H1 (cell line): ENCODE data around the gene FTSJ3. TPM values are rescaled to one million over a fixed set of nuclear protein-coding genes. Genes with fewer than 3 reads are reported as not detected.

Source experiments
- CTCF ChIA-PET: fragments of 300-600 bp; sonication (Branson Sonifier 250); formaldehyde crosslinking; loops from one replicate; lab custom pipeline; 2021; ENCODE audit not compliant: partially characterized antibody; lab: Charles Lee
- POLR2A ChIA-PET: fragments of 300-600 bp; sonication (Branson Sonifier 250); formaldehyde crosslinking; loops from one replicate; lab custom pipeline; 2021; ENCODE audit warnings: inconsistent platforms; ENCODE audit not compliant: partially characterized antibody; lab: Charles Lee
- DNase-seq, 2 experiments: peaks; one replicate each; pipeline versions ENCODE4 v3.0.0 to v3.0.0-alpha.2; 2010 to 2022; ENCODE audit warnings: low spot score in 2 of 2, low read depth in 1 of 2, mixed read lengths in 1 of 2
- FAIRE-seq: peaks from 2 replicates; lab custom pipeline; 2011; peaks lifted over from hg19 to GRCh38; lab: Jason Lieb, UNC
- H2AFZ ChIP-seq: 2 replicates; pipeline ENCODE4 v1.8.1; 2012; ENCODE audit warnings: low read length, inconsistent platforms
- H2AK5ac ChIP-seq: 2 replicates; pipeline ENCODE4 v1.6.1; 2013; ENCODE audit warnings: low read depth, low read length
- H2BK120ac ChIP-seq: replicated peaks from 2 replicates; pipeline ENCODE3; 2013; ENCODE audit warnings: low read depth, low read length, inconsistent platforms
- H2BK12ac ChIP-seq: 2 replicates; pipeline ENCODE4 v1.6.1; 2013; ENCODE audit warnings: low read depth, low read length
- H2BK15ac ChIP-seq: 2 replicates; pipeline ENCODE4 v1.6.1; 2013; ENCODE audit warnings: low read length
- H2BK20ac ChIP-seq: 2 replicates; pipeline ENCODE4 v1.6.1; 2013; ENCODE audit warnings: low read length
- H2BK5ac ChIP-seq: 2 replicates; pipeline ENCODE4 v1.6.1; 2013; ENCODE audit warnings: low read depth, low read length
- H3K14ac ChIP-seq: 2 replicates; pipeline ENCODE4 v1.6.1; 2013; ENCODE audit warnings: inconsistent platforms; ENCODE audit not compliant: insufficient read length
- H3K18ac ChIP-seq: 2 replicates; pipeline ENCODE4 v1.6.1; 2013; ENCODE audit warnings: low read length; ENCODE audit errors: extremely low read depth
- H3K23ac ChIP-seq: 2 replicates; pipeline ENCODE4 v1.6.1; 2013; ENCODE audit warnings: inconsistent platforms; ENCODE audit not compliant: insufficient read length
- H3K23me2 ChIP-seq: 2 replicates; pipeline ENCODE4 v1.6.1; 2013; ENCODE audit warnings: low read depth, low read length
- H3K27ac ChIP-seq: 2 replicates; pipeline ENCODE4 v1.6.1; 2011; ENCODE audit warnings: low read depth, low read length, inconsistent platforms
- H3K27me3 ChIP-seq, 4 experiments: replicated peaks in 1 of 4; 1 replicate in 1 of 4; 2 replicates in 3 of 4; pipeline versions ENCODE4 v1.6.1 to v1.8.1; 2011 to 2013; ENCODE audit warnings: low read length in 3 of 4, mild to moderate bottlenecking in 3 of 4, inconsistent platforms in 2 of 4, mixed read lengths in 2 of 4, moderate library complexity in 1 of 4; ENCODE audit not compliant: control insufficient read depth in 3 of 4, insufficient read depth in 3 of 4; ENCODE audit errors: extremely low read depth in 1 of 4
- H3K36me3 ChIP-seq, 4 experiments: 2 replicates each; pipeline versions ENCODE4 v1.6.1 to v1.8.1; 2011 to 2013; ENCODE audit warnings: mild to moderate bottlenecking in 4 of 4, low read length in 3 of 4, moderate library complexity in 2 of 4, control low read depth in 1 of 4, inconsistent platforms in 1 of 4; ENCODE audit not compliant: insufficient read depth in 4 of 4, control insufficient read depth in 2 of 4
- H3K4ac ChIP-seq: replicated peaks from 2 replicates; pipeline ENCODE3; 2013; ENCODE audit warnings: low read length, low read depth, mixed read lengths, inconsistent platforms; ENCODE audit not compliant: insufficient read length
- H3K4me1 ChIP-seq, 4 experiments: replicated peaks in 1 of 4; 1 replicate in 1 of 4; 2 replicates in 3 of 4; pipeline versions ENCODE4 v1.6.1 to v1.8.1; 2011 to 2013; ENCODE audit warnings: low read length in 3 of 4, inconsistent platforms in 2 of 4, mixed read lengths in 1 of 4; ENCODE audit not compliant: insufficient read depth in 4 of 4, control insufficient read depth in 3 of 4
- H3K4me2 ChIP-seq, 2 experiments: 2 replicates each; pipeline versions ENCODE4 v1.6.1 to v1.8.1; 2011 to 2013; ENCODE audit warnings: low read depth in 2 of 2, low read length in 2 of 2, control low read depth in 1 of 2, inconsistent platforms in 1 of 2, mild to moderate bottlenecking in 1 of 2; ENCODE audit not compliant: insufficient read depth in 1 of 2
- H3K4me3 ChIP-seq, 4 experiments: fragments of 200-600, 300-600 bp in 1 of 4; sonication (generic), shearing (Covaris generic), sonication (Bioruptor Twin) in 1 of 4; 2 replicates each; pipeline versions ENCODE4 v1.5.1 to v1.8.1; 2011 to 2016; ENCODE audit warnings: low read length in 4 of 4, low read depth in 3 of 4, control low read depth in 2 of 4, inconsistent platforms in 2 of 4, mild to moderate bottlenecking in 2 of 4, mixed read lengths in 1 of 4, moderate library complexity in 1 of 4; ENCODE audit not compliant: insufficient read depth in 2 of 4; ENCODE audit errors: extremely low read depth in 1 of 4
- H3K56ac ChIP-seq: replicated peaks from 2 replicates; pipeline ENCODE3; 2013; ENCODE audit warnings: low read depth, mild to moderate bottlenecking, mixed read lengths, low read length, inconsistent platforms; ENCODE audit not compliant: insufficient read length
- H3K79me1 ChIP-seq: 2 replicates; pipeline ENCODE4 v1.6.1; 2013; ENCODE audit warnings: low read depth, low read length, control low read depth
- H3K79me2 ChIP-seq, 2 experiments: 2 replicates each; pipeline versions ENCODE4 v1.6.1 to v1.8.1; 2012 to 2013; ENCODE audit warnings: low read length in 2 of 2, mild to moderate bottlenecking in 2 of 2, inconsistent platforms in 1 of 2; ENCODE audit not compliant: insufficient read depth in 2 of 2, control insufficient read depth in 1 of 2
- H3K9ac ChIP-seq, 4 experiments: replicated peaks in 1 of 4; 1 replicate in 1 of 4; 2 replicates in 3 of 4; pipeline versions ENCODE4 v1.6.1 to v1.8.1; 2011 to 2013; ENCODE audit warnings: low read depth in 3 of 4, low read length in 3 of 4, control low read depth in 2 of 4, mild to moderate bottlenecking in 2 of 4, moderate library complexity in 2 of 4, inconsistent platforms in 1 of 4; ENCODE audit errors: extremely low read depth in 1 of 4
- H3K9me3 ChIP-seq, 2 experiments: 2 replicates each; pipeline versions ENCODE4 v1.6.1 to v1.8.1; 2012 to 2013; ENCODE audit warnings: mild to moderate bottlenecking in 2 of 2, moderate library complexity in 2 of 2, control low read depth in 1 of 2, inconsistent platforms in 1 of 2, low read depth in 1 of 2, low read length in 1 of 2, mixed read lengths in 1 of 2; ENCODE audit not compliant: insufficient read depth in 2 of 2
- H4K20me1 ChIP-seq, 2 experiments: replicated peaks in 1 of 2; 2 replicates each; pipeline versions ENCODE3 to v1.8.1; 2011 to 2013; ENCODE audit warnings: inconsistent platforms in 2 of 2, low read length in 2 of 2, mild to moderate bottlenecking in 1 of 2; ENCODE audit not compliant: insufficient read depth in 2 of 2, control insufficient read depth in 1 of 2
- H4K5ac ChIP-seq: 2 replicates; pipeline ENCODE4 v1.6.1; 2013; ENCODE audit warnings: low read length, low read depth, mixed read lengths, inconsistent platforms; ENCODE audit not compliant: insufficient read length
- H4K8ac ChIP-seq: 2 replicates; pipeline ENCODE4 v1.8.0; 2013; ENCODE audit warnings: mild to moderate bottlenecking, moderate library complexity, low read length, inconsistent platforms; ENCODE audit not compliant: insufficient read depth; ENCODE audit errors: extremely low read depth
- H4K91ac ChIP-seq: replicated peaks from 2 replicates; pipeline ENCODE3; 2013; ENCODE audit warnings: low read length, mixed read lengths, inconsistent platforms; ENCODE audit not compliant: insufficient read length
- CHD2 ChIP-seq: IDR thresholded peaks from 2 replicates; pipeline ENCODE4 v1.6.1; 2012; ENCODE audit warnings: low read length, improper control_type of control experiment
- SRF ChIP-seq: IDR thresholded peaks from 2 replicates; pipeline ENCODE4 v1.6.1; 2011; ENCODE audit warnings: mild to moderate bottlenecking, low read depth, low read length, moderate library complexity
- WGBS, 2 experiments: shearing (Covaris generic) in 1 of 2; methylation state at CpG; one replicate each; pipeline versions ENCODE4 v1.1.6 to v1.1.7; 2013 to 2015; ENCODE audit warnings: low lambda C conversion rate in 2 of 2, mixed read lengths in 2 of 2, inconsistent platforms in 1 of 2, low coverage in 1 of 2, missing lambda C conversion rate in 1 of 2; ENCODE audit not compliant: insufficient replicate concordance in 2 of 2, insufficient coverage in 1 of 2, insufficient read length in 1 of 2; ENCODE audit errors: extremely low coverage in 1 of 2, missing lambda C conversion rate in 1 of 2; 5-methylcytosine and 5-hydroxymethylcytosine counted together
- polyA plus RNA-seq, 7 experiments: library from polyadenylated mRNA; depleted of rRNA in 3 of 7; stranded (reverse) in 5 of 7; unstranded in 2 of 7; fragments of >200 nt in 5 of 7; fragments of 200-250 nt in 2 of 7; gene quantifications; 1 replicate in 5 of 7; 2 replicates in 1 of 7; 4 replicates in 1 of 7; pipeline versions ENCODE4 v1.2.1 to v1.2.3, GENCODE V29; 2011 to 2013; ENCODE audit warnings: missing spikeins in 2 of 7, mixed read lengths in 2 of 7
- total RNA-seq: library from RNA; stranded (reverse); fragmentation: NEBNext Ultra II Directional; extraction: Animal tissue kit (Norgen Biotek cat#: 25700); gene quantifications from 2 replicates; pipeline ENCODE4 v1.2.1, GENCODE V29; 2021

Gene FTSJ3
- total and polyA plus RNA-seq, 2 of the 8 experiments (the other 6 are each of a cell fraction or from before 2014, with no cell fraction given) = 42.7 to 77.2 TPM

GRCh38 chr17:63821804-63822203, 5.7 kb downstream of the FTSJ3 start:
- Histone ChIP-seq H3K23ac (no peak overlapping the region), H2BK20ac (no peak overlapping the region), H4K91ac (no peak overlapping the region), H4K20me1 (peaks cover 6 to 30% of the 10 kb centered on the region in 2 experiments), H2AK5ac (no peak overlapping the region), H3K9ac (no peak overlapping the region), H3K79me2 (peaks cover 0 to 17% of the 10 kb centered on the region in 2 experiments; a peak in 2 of 4 replicates), H2BK5ac (no peak overlapping the region), H3K4ac (no peak overlapping the region), H2BK120ac (no peak overlapping the region), H3K27me3 (no peaks in the 10 kb centered on the region), H3K4me2 (no peak overlapping the region), H3K23me2 (peaks cover 5% of the 10 kb centered on the region), H3K27ac (no peak overlapping the region), H3K36me3 (peaks cover 62 to 88% (median 83%) of the 10 kb centered on the region in 4 experiments), H3K9me3 (no peaks in the 10 kb centered on the region), H2AFZ (no peak overlapping the region), H3K4me3 (no peak overlapping the region), H3K56ac (no peak overlapping the region), H3K14ac (no peak overlapping the region), H3K4me1 (no peaks in the 10 kb centered on the region), H2BK12ac (no peak overlapping the region), H3K79me1 (peaks cover 9% of the 10 kb centered on the region), H4K8ac (no peak overlapping the region), H2BK15ac (no peak overlapping the region), H3K18ac (no peak overlapping the region), H4K5ac (no peak overlapping the region)
- 88% methylated on average over 6 of the region's 6 CpGs; no CpG with 5 or more reads in 1 of the 2 experiments for WGBS, 2 experiments
- CTCF ChIA-PET = interaction anchor here (0.8 to 7.5 kb wide), 3 partner anchors 11 to 16 kb away, joined by 4 to 61 read pairs (median 10); no protein-coding TSS in a partner anchor
- no peak for DNase-seq
- POLR2A ChIA-PET = interaction anchor here (0.7 to 32.3 kb wide), 7 partner anchors 1 to 80 kb away, joined by 3 to 593 read pairs (median 4); partner anchors contain the start of genes CCDC47, DDX42, FTSJ3 and PSMC5
- TF ChIP-seq CHD2 (no peak), SRF (no peak)
- FAIRE-seq = no peak
